Measurements from ENCODE around the gene SETD1A. TPM values are rescaled to one million over a fixed set of nuclear protein-coding genes. Genes with fewer than 3 reads are reported as not detected.
A peak's percentile ranks its signal among the peaks of the same experiment; 100 is the strongest.

Gene SETD1A
- total and polyA plus RNA-seq, 2 of the 4 experiments (the other 2 are of a cell fraction), result 0.54 to 5.8 TPM

GRCh38 chr16:30995927-30996323 is 38.4 kb downstream of the SETD1A start:
- Histone ChIP-seq H4K8ac (ENCODE audit: low read depth in 2 of 2, low read length in 2 of 2) (peak overlapping the region; percentile 94 to 99; a peak in 3 of 4 replicates), H3K14ac (replicated peaks; ENCODE audit: low read depth, low read length) (no peak overlapping the region), H2AFZ (replicated peaks; ENCODE audit: low read length, poor library complexity) (peak overlapping the region; percentile 13), H3K9ac (ENCODE audit: low read depth, low read length) (no peak overlapping the region), H3K27me3 (ENCODE audit: control insufficient read depth, insufficient read depth, low read length) (no peaks in the 10 kb centered on the region), H3K18ac (ENCODE audit: low read depth, low read length) (no peak overlapping the region), H4K91ac (ENCODE audit: insufficient read depth, low read depth, low read length) (no peak overlapping the region), H3K4ac (ENCODE audit: low read depth, low read length) (peak overlapping the region; percentile 46; the same call in 1 of the 2 replicates), H3K9me1 (ENCODE audit: insufficient read depth, low read length) (peaks cover 18% of the 10 kb centered on the region), H3K4me3 (ENCODE audit: insufficient read depth, low read depth, low read length) (no peak overlapping the region), H3K4me2 (ENCODE audit: low read depth, low read length) (no peak overlapping the region), H2BK120ac (ENCODE audit: low read depth, low read length) (peak overlapping the region; percentile 3; the same call in 1 of the 2 replicates), H3K23ac (ENCODE audit: low read depth, low read length) (no peak overlapping the region), H2BK5ac (ENCODE audit: low read depth, low read length, poor library complexity, severe bottlenecking) (no peak overlapping the region), H3K36me3 (ENCODE audit: control insufficient read depth, insufficient read depth, low read length) (peaks cover 4% of the 10 kb centered on the region; the same call in 1 of the 2 replicates), H3K27ac (ENCODE audit: insufficient read depth, low read length) (no peak overlapping the region), H2AK9ac (replicated peaks; ENCODE audit: low read depth, low read length, poor library complexity) (peak overlapping the region; percentile 6), H3K4me1 (ENCODE audit: control insufficient read depth, insufficient read depth, low read length) (peaks cover 27% of the 10 kb centered on the region), H4K5ac (ENCODE audit: low read depth, low read length) (no peak overlapping the region), H3K9me3 (ENCODE audit: control insufficient read depth, insufficient read depth, low read length) (no peaks in the 10 kb centered on the region), H2AK5ac (ENCODE audit: low read depth, low read length) (0 out of 2 replicates have a peak overlapping the region, but pooled peaks have one; percentile 13), H3K56ac (ENCODE audit: extremely low read depth, insufficient read depth, low read length) (no peak overlapping the region), H2BK15ac (ENCODE audit: low read depth, low read length) (no peak overlapping the region; the same call in 2 of the 3 replicates), H4K20me1 (ENCODE audit: insufficient read depth, low read length) (no peaks in the 10 kb centered on the region), H2BK20ac (ENCODE audit: low read depth, low read length) (0 out of 2 replicates have a peak overlapping the region, but pooled peaks have one; percentile 10), H3K79me1 (ENCODE audit: low read depth in 1 of 2, low read length in 2 of 2) (peaks cover 0 to 18% of the 10 kb centered on the region in 2 experiments; a peak in 1 of 4 replicates)
- POLR2A ChIA-PET (ENCODE audit: unreplicated experiment), result no interaction called here
- WGBS, 2 experiments (ENCODE audit: extremely low coverage in 2 of 2, insufficient read length in 1 of 2), result 82% methylated on average over 2 of the region's 11 CpGs; no CpG with 5 or more reads in 1 of the 2 experiments
- DNase-seq (no peak), ATAC-seq (ENCODE audit: low read depth) (no peak)
- CTCF ChIA-PET, result no interaction called here
- dilution Hi-C loops (cut with HindIII; ENCODE audit: low sequenced_read_pairs, unreplicated experiment), result no loop called here
- in situ Hi-C loops (cut with MboI; ENCODE audit: low sequenced_read_pairs), result loop anchor here (10.0 to 25.0 kb wide), 2 partner anchors 449 to 716 kb away; partner anchors contain the start of gene ZNF843
- no TSS peak for BruUV-seq (replicated peaks)
- TF ChIP-seq CHD1 (IDR thresholded peaks at IDR 0.05; ENCODE audit: low read depth, low read length) (no peak), FOS (IDR thresholded peaks at IDR 0.05; ENCODE audit: low read depth, low read length) (no peak), MXI1 (IDR thresholded peaks at IDR 0.05; ENCODE audit: borderline replicate concordance, low read depth, low read length) (no peak), POLR2A (IDR thresholded peaks at IDR 0.05; ENCODE audit: low read depth, low read length) (no peak), USF2 (IDR thresholded peaks at IDR 0.05; ENCODE audit: low read depth, low read length) (no peak), ELK1 (IDR thresholded peaks at IDR 0.05; ENCODE audit: borderline replicate concordance, low read depth, low read length) (no peak), CTCF (conservative IDR thresholded peaks at IDR 0.05; ENCODE audit: low read depth, low read length) (no peak), MAFK (IDR thresholded peaks at IDR 0.05; ENCODE audit: low read depth, low read length) (no peak), CEBPB (IDR thresholded peaks at IDR 0.05; ENCODE audit: low read depth, low read length) (no peak), BHLHE40 (IDR thresholded peaks at IDR 0.05; ENCODE audit: low read depth, low read length) (no peak), RAD21 (IDR thresholded peaks at IDR 0.05; ENCODE audit: low read length) (no peak), RFX5 (IDR thresholded peaks at IDR 0.05; ENCODE audit: low read depth, low read length) (no peak), SMC3 (IDR thresholded peaks at IDR 0.05; ENCODE audit: low read depth, low read length) (no peak), RCOR1 (IDR thresholded peaks at IDR 0.05; ENCODE audit: insufficient replicate concordance, low read length) (no peak), MAZ (IDR thresholded peaks at IDR 0.05; ENCODE audit: borderline replicate concordance, low read depth, low read length) (no peak), NFE2L2 (IDR thresholded peaks at IDR 0.05; ENCODE audit: low read depth, low read length) (no peak)
- intact Hi-C loops (cut with micrococcal nuclease), result loop anchor here (5.0 kb wide), 1 partner anchor 76 kb away; the partner anchor contains the start of genes ZNF646 and ZNF668

Measured in IMR-90 (cell line).